DMS 273 (cell line): ENCODE results near the gene FAM229B.
"Not testable (repeated sequence)": the region's sequence is repeated elsewhere in the genome, so short reads cannot be mapped to it uniquely, and the experiment has no call there.

Experiments used
- DNase-seq: peaks from one replicate; lab custom pipeline; 2025; ENCODE audit not compliant: unreplicated experiment; lab: John Stamatoyannopoulos, UW

FAM229B gene

GRCh38 chr6:112062966-112063365, 24.4 kb upstream of the FAM229B start:
- DNase-seq: no peak

- DNase-seq: no peak
Observed at GRCh38 chr6:112065426-112065986, 21.9 kb upstream of the FAM229B start.

- DNase-seq: no peak
Observed at GRCh38 chr6:112066606-112067005, 20.8 kb upstream of the FAM229B start.

- no peak for DNase-seq
Observed at GRCh38 chr6:112081569-112081968, 5.8 kb upstream of the FAM229B start.

- no peak for DNase-seq
Observed at GRCh38 chr6:112085286-112086065, 1.9 kb upstream of the FAM229B start.

GRCh38 chr6:112086744-112087135, 651 bp upstream of the FAM229B start:
- DNase-seq: peak; percentile 75

GRCh38 chr6:112087916-112088315, 525 bp downstream of the FAM229B start:
- peak; percentile 37 for DNase-seq

- DNase-seq: no peak
Observed at GRCh38 chr6:112096901-112097300, 9.5 kb downstream of the FAM229B start.

- DNase-seq: no peak
Observed at GRCh38 chr6:112100561-112100960, 13.2 kb downstream of the FAM229B start.

GRCh38 chr6:112106026-112106425, 18.6 kb downstream of the FAM229B start:
- not testable (repeated sequence) for DNase-seq

GRCh38 chr6:112106562-112106961, 19.2 kb downstream of the FAM229B start:
- DNase-seq: no peak

- DNase-seq: no peak
Observed at GRCh38 chr6:112109262-112109661, 21.9 kb downstream of the FAM229B start.

GRCh38 chr6:112113431-112113830, 26.0 kb downstream of the FAM229B start:
- no peak for DNase-seq

GRCh38 chr6:112113918-112114317, 26.5 kb downstream of the FAM229B start:
- no peak for DNase-seq

- DNase-seq: no peak
Observed at GRCh38 chr6:112114577-112115223, 27.3 kb downstream of the FAM229B start.

GRCh38 chr6:112116221-112116620, 28.8 kb downstream of the FAM229B start:
- DNase-seq: peak; percentile 22

GRCh38 chr6:112117554-112117953, 30.2 kb downstream of the FAM229B start:
- no peak for DNase-seq

GRCh38 chr6:112118034-112118433, 30.6 kb downstream of the FAM229B start:
- DNase-seq: no peak

- no peak for DNase-seq
Observed at GRCh38 chr6:112122756-112123155, 35.4 kb downstream of the FAM229B start.

GRCh38 chr6:112123982-112124381, 36.6 kb downstream of the FAM229B start:
- no peak for DNase-seq

- no peak for DNase-seq
Observed at GRCh38 chr6:112128208-112128607, 40.8 kb downstream of the FAM229B start.

- DNase-seq: no peak
Observed at GRCh38 chr6:112130878-112131277, 43.5 kb downstream of the FAM229B start.
